Measurements from ENCODE around the gene FGF21. TPM values are rescaled to one million over a fixed set of nuclear protein-coding genes. Genes with fewer than 3 reads are reported as not detected.

FGF21 gene
- total and polyA plus RNA-seq, 10 of the 15 experiments (the other 5 are each of a cell fraction or from before 2014, with no cell fraction given): not detected

- in situ Hi-C loops (cut with MboI) (no loop called here), intact Hi-C loops (cut with micrococcal nuclease; ENCODE audit: unreplicated experiment) (loop anchor here (5.0 kb wide), 1 partner anchor 117 kb away; no protein-coding TSS in a partner anchor)
- SMC1A ChIA-PET (ENCODE audit: uncharacterized antibody, unreplicated experiment): interaction anchor here (0.7 to 1.3 kb wide), 4 partner anchors 9 to 64 kb away, joined by 3 to 5 read pairs (median 4); no protein-coding TSS in a partner anchor
- WGBS (ENCODE audit: insufficient coverage, insufficient replicate concordance, low lambda C conversion rate, missing lambda C conversion rate): 72% methylated on average over 1 of the region's 1 CpG
- Histone ChIP-seq H3K9ac (ENCODE audit: control insufficient read depth, insufficient read depth, low read length) (no peak overlapping the region), H4K20me1 (ENCODE audit: control insufficient read depth, insufficient read depth) (no peaks in the 10 kb centered on the region), H3K4me3 (no peak overlapping the region), H3K27me3 (replicated peaks in 1 of 2; ENCODE audit: control insufficient read depth in 2 of 2, insufficient read depth in 2 of 2, low read length in 1 of 2) (no peaks in the 10 kb centered on the region), H3K9me3 (replicated peaks; ENCODE audit: control insufficient read depth, insufficient read depth, low read length) (no peaks in the 10 kb centered on the region), H3K36me3 (ENCODE audit: control insufficient read depth in 2 of 2, insufficient read depth in 2 of 2, low read length in 1 of 2) (no peaks in the 10 kb centered on the region), H3K4me1 (ENCODE audit: control insufficient read depth, insufficient read depth, low read length) (peaks cover 3% of the 10 kb centered on the region; the same call in 1 of the 2 replicates), H2AFZ (ENCODE audit: control insufficient read depth, low read depth, low read length) (no peak overlapping the region), H3K27ac (ENCODE audit: control insufficient read depth, insufficient read depth) (no peak overlapping the region), H3K79me2 (ENCODE audit: control insufficient read depth, insufficient read depth, low read length) (no peaks in the 10 kb centered on the region), H3K4me2 (ENCODE audit: control insufficient read depth, insufficient read depth) (no peak overlapping the region)
- FAIRE-seq (no peak), DNase-seq (ENCODE audit: low read depth, low spot score) (no peak), ATAC-seq (peak; percentile 31; the same call in 2 of the 3 replicates)
- TF ChIP-seq, protein P1, sequence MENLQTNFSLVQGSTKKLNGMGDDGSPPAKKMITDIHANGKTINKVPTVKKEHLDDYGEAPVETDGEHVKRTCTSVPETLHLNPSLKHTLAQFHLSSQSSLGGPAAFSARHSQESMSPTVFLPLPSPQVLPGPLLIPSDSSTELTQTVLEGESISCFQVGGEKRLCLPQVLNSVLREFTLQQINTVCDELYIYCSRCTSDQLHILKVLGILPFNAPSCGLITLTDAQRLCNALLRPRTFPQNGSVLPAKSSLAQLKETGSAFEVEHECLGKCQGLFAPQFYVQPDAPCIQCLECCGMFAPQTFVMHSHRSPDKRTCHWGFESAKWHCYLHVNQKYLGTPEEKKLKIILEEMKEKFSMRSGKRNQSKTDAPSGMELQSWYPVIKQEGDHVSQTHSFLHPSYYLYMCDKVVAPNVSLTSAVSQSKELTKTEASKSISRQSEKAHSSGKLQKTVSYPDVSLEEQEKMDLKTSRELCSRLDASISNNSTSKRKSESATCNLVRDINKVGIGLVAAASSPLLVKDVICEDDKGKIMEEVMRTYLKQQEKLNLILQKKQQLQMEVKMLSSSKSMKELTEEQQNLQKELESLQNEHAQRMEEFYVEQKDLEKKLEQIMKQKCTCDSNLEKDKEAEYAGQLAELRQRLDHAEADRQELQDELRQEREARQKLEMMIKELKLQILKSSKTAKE (IDR thresholded peaks at IDR 0.05; ENCODE audit: low read depth, poor library complexity, severe bottlenecking): no peak
- TF ChIP-seq SMARCA5 (IDR thresholded peaks at IDR 0.05): no peak
- TF ChIP-seq KAT2A (conservative IDR thresholded peaks at IDR 0.05; ENCODE audit: control insufficient read depth, low read depth, low read length): no peak
- TF ChIP-seq EZH2 (IDR thresholded peaks at IDR 0.05; ENCODE audit: borderline replicate concordance, control insufficient read depth, low read depth, low read length): no peak
- no peak for TF ChIP-seq CHD4 (IDR thresholded peaks at IDR 0.05)
- TF ChIP-seq MTA2 (IDR thresholded peaks at IDR 0.05; ENCODE audit: low read depth): no peak
- TF ChIP-seq JUND (IDR thresholded peaks at IDR 0.05; ENCODE audit: low read depth, low read length): no peak
- TF ChIP-seq ZNF384 (IDR thresholded peaks at IDR 0.05; ENCODE audit: borderline replicate concordance, low read depth, low read length): no peak
- TF ChIP-seq EP300 (IDR thresholded peaks at IDR 0.05; ENCODE audit: borderline replicate concordance in 1 of 2, control insufficient read depth in 1 of 2, low read depth in 2 of 2, low read length in 2 of 2): no peak
- CTCF ChIA-PET: interaction anchor here (0.6 to 26.1 kb wide), 4 partner anchors 9 to 972 kb away, joined by 3 to 520 read pairs (median 4); partner anchors contain the start of gene HSD17B14
- POLR2A ChIA-PET: interaction anchor here (0.6 kb wide), 1 partner anchor 145 kb away, joined by 3 read pairs; no protein-coding TSS in a partner anchor
- no TSS peak for BruUV-seq (replicated peaks)
- RAD21 ChIA-PET (ENCODE audit: unreplicated experiment): interaction anchor here (0.6 to 0.7 kb wide), 2 partner anchors 57 to 327 kb away, joined by 3 read pairs; partner anchors contain the start of gene HSD17B14
Measured at GRCh38 chr19:48779636-48780035, 24.3 kb downstream of the FGF21 start.

All from GM12878 (cell line).